ENCODE results near the gene CST3.

- no peak for TF ChIP-seq POLR2A (IDR thresholded peaks at IDR 0.05; ENCODE audit: low read depth)
- no peak for TF ChIP-seq EP300 (IDR thresholded peaks at IDR 0.05)
- TF ChIP-seq POLR2AphosphoS5 (IDR thresholded peaks at IDR 0.05), result peak; percentile 68 to 77
- TF ChIP-seq CTCF (IDR thresholded peaks at IDR 0.05), result no peak
Observed at GRCh38 chr20:23629017-23629541, 8.7 kb downstream of the CST3 start.
